ENCODE measurements around the gene RCAN1. TPM values are rescaled to one million over a fixed set of nuclear protein-coding genes. Genes with fewer than 3 reads are reported as not detected.

The RCAN1 gene
- polyA plus RNA-seq, 1 donor (not counting 4 experiments of a cell fraction or from before 2014, with no cell fraction given): 21.3 TPM

DNA sequence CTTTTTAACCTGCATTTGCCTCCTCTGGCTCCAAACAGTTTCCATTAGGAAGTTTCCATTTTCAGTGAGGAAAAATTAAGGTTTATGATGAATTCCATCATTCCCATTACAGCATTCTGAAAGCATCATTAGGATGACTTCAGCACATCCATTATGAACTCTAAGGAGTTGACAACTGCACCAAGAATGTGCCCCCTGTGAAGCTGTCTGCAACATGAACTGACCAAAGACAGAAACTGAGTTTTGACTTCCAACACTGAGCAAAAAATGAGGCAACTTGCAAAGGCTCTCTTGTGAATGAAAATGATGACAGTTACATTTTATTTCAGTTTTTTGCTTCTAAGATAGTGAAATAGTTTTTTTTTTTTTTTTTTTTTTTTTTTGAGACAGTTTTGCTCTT lies 84.7 kb downstream of the RCAN1 start:
- no peak for DNase-seq (ENCODE audit: low read depth, low spot score)
- H3K4me1 ChIP-seq (ENCODE audit: control insufficient read depth, extremely low read depth, insufficient read depth, low read length): peaks cover 12% of the 10 kb centered on the region
- H4K20me1 ChIP-seq (ENCODE audit: control insufficient read depth, extremely low read depth, insufficient read depth, low read length): no peaks in the 10 kb centered on the region
- no peak overlapping the region for H3K4me3 ChIP-seq (ENCODE audit: control insufficient read depth in 2 of 3, extremely low read depth in 1 of 3, insufficient read depth in 2 of 3, low read depth in 1 of 3, low read length in 3 of 3)
- no peak overlapping the region for H2AFZ ChIP-seq (ENCODE audit: control insufficient read depth, low read length)
- H3K27ac ChIP-seq (ENCODE audit: control insufficient read depth, insufficient read depth, low read length): no peak overlapping the region
- H3K36me3 ChIP-seq (ENCODE audit: control insufficient read depth in 2 of 2, extremely low read depth in 1 of 2, insufficient read depth in 2 of 2, low read length in 2 of 2): no peaks in the 10 kb centered on the region
- no peak overlapping the region for H3K4me2 ChIP-seq (ENCODE audit: control insufficient read depth, extremely low read depth, insufficient read depth, low read depth, low read length)
- no peaks in the 10 kb centered on the region for H3K9me1 ChIP-seq (ENCODE audit: control insufficient read depth, extremely low read depth, insufficient read depth, low read length)
- H3K27me3 ChIP-seq (ENCODE audit: control insufficient read depth, extremely low read depth, insufficient read depth, low read length): no peaks in the 10 kb centered on the region
- no peaks in the 10 kb centered on the region for H3K79me2 ChIP-seq (ENCODE audit: control insufficient read depth, insufficient read depth, low read length)
- dilution Hi-C loops (cut with MboI; ENCODE audit: extremely low pct_ligation_motif_present, low sequenced_read_pairs): no loop called here
- no peaks in the 10 kb centered on the region for H3K9me3 ChIP-seq (ENCODE audit: control insufficient read depth, low read depth, low read length)
- FAIRE-seq: no peak
- no peak overlapping the region for H3K9ac ChIP-seq (ENCODE audit: control insufficient read depth, extremely low read depth, insufficient read depth, low read length)
- TF ChIP-seq EZH2 (IDR thresholded peaks at IDR 0.05; ENCODE audit: low read length): no peak
- TF ChIP-seq, protein P1, sequence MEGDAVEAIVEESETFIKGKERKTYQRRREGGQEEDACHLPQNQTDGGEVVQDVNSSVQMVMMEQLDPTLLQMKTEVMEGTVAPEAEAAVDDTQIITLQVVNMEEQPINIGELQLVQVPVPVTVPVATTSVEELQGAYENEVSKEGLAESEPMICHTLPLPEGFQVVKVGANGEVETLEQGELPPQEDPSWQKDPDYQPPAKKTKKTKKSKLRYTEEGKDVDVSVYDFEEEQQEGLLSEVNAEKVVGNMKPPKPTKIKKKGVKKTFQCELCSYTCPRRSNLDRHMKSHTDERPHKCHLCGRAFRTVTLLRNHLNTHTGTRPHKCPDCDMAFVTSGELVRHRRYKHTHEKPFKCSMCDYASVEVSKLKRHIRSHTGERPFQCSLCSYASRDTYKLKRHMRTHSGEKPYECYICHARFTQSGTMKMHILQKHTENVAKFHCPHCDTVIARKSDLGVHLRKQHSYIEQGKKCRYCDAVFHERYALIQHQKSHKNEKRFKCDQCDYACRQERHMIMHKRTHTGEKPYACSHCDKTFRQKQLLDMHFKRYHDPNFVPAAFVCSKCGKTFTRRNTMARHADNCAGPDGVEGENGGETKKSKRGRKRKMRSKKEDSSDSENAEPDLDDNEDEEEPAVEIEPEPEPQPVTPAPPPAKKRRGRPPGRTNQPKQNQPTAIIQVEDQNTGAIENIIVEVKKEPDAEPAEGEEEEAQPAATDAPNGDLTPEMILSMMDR (optimal IDR thresholded peaks at IDR 0.05 in 1 of 3, IDR thresholded peaks at IDR 0.05 in 1 of 3, conservative IDR thresholded peaks at IDR 0.05 in 1 of 3; ENCODE audit: extremely low read depth in 1 of 3, insufficient read depth in 2 of 3, low read length in 3 of 3): no peak

DNA sequence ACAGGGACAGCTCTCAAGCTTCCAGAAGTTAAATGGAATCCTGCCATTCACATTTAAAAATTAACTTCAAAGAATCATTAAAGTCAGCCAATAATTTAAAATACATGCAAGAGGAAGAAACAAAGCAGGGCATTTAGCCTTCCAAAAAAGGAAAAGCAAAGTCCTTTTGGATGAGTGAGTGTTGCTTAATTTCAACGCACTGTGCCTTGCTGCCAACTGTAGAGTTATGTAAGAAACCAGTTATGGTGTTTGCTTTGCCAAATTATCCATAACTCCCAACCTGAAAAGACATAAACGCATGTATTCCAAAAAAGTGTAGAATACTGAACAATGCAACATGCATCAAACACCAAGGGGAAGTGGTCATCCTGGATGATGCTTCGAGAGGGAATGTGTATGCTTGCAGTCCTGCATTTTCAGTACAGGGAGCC lies 86.8 kb downstream of the RCAN1 start:
- H3K79me2 ChIP-seq (ENCODE audit: control insufficient read depth, insufficient read depth, low read length): peaks cover 4% of the 10 kb centered on the region
- dilution Hi-C loops (cut with MboI; ENCODE audit: extremely low pct_ligation_motif_present, low sequenced_read_pairs): no loop called here
- no peak overlapping the region for H3K27ac ChIP-seq (ENCODE audit: control insufficient read depth, insufficient read depth, low read length)
- no peak for FAIRE-seq
- H3K27me3 ChIP-seq (ENCODE audit: control insufficient read depth, extremely low read depth, insufficient read depth, low read length): no peaks in the 10 kb centered on the region
- H4K20me1 ChIP-seq (ENCODE audit: control insufficient read depth, extremely low read depth, insufficient read depth, low read length): no peaks in the 10 kb centered on the region
- no peak overlapping the region for H2AFZ ChIP-seq (ENCODE audit: control insufficient read depth, low read length)
- no peak overlapping the region for H3K9ac ChIP-seq (ENCODE audit: control insufficient read depth, extremely low read depth, insufficient read depth, low read length)
- H3K9me1 ChIP-seq (ENCODE audit: control insufficient read depth, extremely low read depth, insufficient read depth, low read length): no peaks in the 10 kb centered on the region
- no peak overlapping the region for H3K4me3 ChIP-seq (ENCODE audit: control insufficient read depth in 2 of 3, extremely low read depth in 1 of 3, insufficient read depth in 2 of 3, low read depth in 1 of 3, low read length in 3 of 3)
- DNase-seq (ENCODE audit: low read depth, low spot score): no peak
- H3K36me3 ChIP-seq (ENCODE audit: control insufficient read depth in 2 of 2, extremely low read depth in 1 of 2, insufficient read depth in 2 of 2, low read length in 2 of 2): peaks cover 0 to 4% of the 10 kb centered on the region in 2 experiments
- peaks cover 14% of the 10 kb centered on the region for H3K4me1 ChIP-seq (ENCODE audit: control insufficient read depth, extremely low read depth, insufficient read depth, low read length)
- H3K4me2 ChIP-seq (ENCODE audit: control insufficient read depth, extremely low read depth, insufficient read depth, low read depth, low read length): no peak overlapping the region
- no peaks in the 10 kb centered on the region for H3K9me3 ChIP-seq (ENCODE audit: control insufficient read depth, low read depth, low read length)
- no peak for TF ChIP-seq EZH2 (IDR thresholded peaks at IDR 0.05; ENCODE audit: low read length)
- TF ChIP-seq, protein P1 (optimal IDR thresholded peaks at IDR 0.05 in 1 of 3, IDR thresholded peaks at IDR 0.05 in 1 of 3, conservative IDR thresholded peaks at IDR 0.05 in 1 of 3; ENCODE audit: extremely low read depth in 1 of 3, insufficient read depth in 2 of 3, low read length in 3 of 3): no peak
